Activated CD8-positive, alpha-beta T cell treated with anti-CD3 and anti-CD28 coated beads for 36 hours (primary cell): Measurements from ENCODE around the gene TM4SF18. TPM values are rescaled to one million over a fixed set of nuclear protein-coding genes. Genes with fewer than 3 reads are reported as not detected.

ENCODE experiments used
- ATAC-seq: fragments of 200-7000 bp; cut with Tn5 transposase; one replicate; pipeline ENCODE4 v1.10.0; 2021; ENCODE audit warnings: mild to moderate bottlenecking, moderate library complexity
- CTCF ChIA-PET: fragments of 350-600 bp; sonication (Branson Sonifier 250); formaldehyde crosslinking; loops from one replicate; lab custom pipeline; 2021; ENCODE audit warnings: antibody characterized with exemption; lab: Charles Lee
- POLR2A ChIA-PET: fragments of 350-600 bp; sonication (Branson Sonifier 250); formaldehyde crosslinking; loops from one replicate; lab custom pipeline; 2021; ENCODE audit warnings: antibody characterized with exemption; lab: Charles Lee
- DNase-seq: peaks from one replicate; pipeline ENCODE4 v3.0.0-alpha.2; 2020
- H3K27ac Mint-ChIP-seq: one replicate; pipeline ENCODE4 v1.8.0; 2021; ENCODE audit warnings: mild to moderate bottlenecking, mixed read lengths
- H3K27me3 Mint-ChIP-seq: one replicate; pipeline ENCODE4 v1.8.0; 2021; ENCODE audit warnings: mixed read lengths
- H3K36me3 Mint-ChIP-seq: one replicate; pipeline ENCODE4 v1.8.0; 2021; ENCODE audit warnings: low read depth, mixed read lengths
- H3K4me1 Mint-ChIP-seq: one replicate; pipeline ENCODE4 v1.8.0; 2021; ENCODE audit warnings: low read depth, mixed read lengths
- H3K4me3 Mint-ChIP-seq: one replicate; pipeline ENCODE4 v1.8.0; 2021; ENCODE audit warnings: mild to moderate bottlenecking, moderate library complexity, mixed read lengths
- H3K9me3 Mint-ChIP-seq: one replicate; pipeline ENCODE4 v1.8.0; 2021; ENCODE audit warnings: mixed read lengths
- intact Hi-C: fragments of 100-400 bp; cut with micrococcal nuclease; formaldehyde crosslinking; loops from one replicate; pipeline ENCODE4 v1.10.0; 2022
- total RNA-seq, 2 experiments: library from RNA; stranded (reverse); gene quantifications; one replicate each; pipeline ENCODE4 v1.2.3, GENCODE V29; 2021
- TF ChIP-seq, protein P1 (sequence below): fragments of 200-600 bp; IDR thresholded peaks from one replicate; pipeline ENCODE4 v1.8.0; 2022; ENCODE audit warnings: antibody characterized with exemption, mild to moderate bottlenecking

Gene TM4SF18
- total RNA-seq, 2 experiments from 2014 or later = not detected

DNA sequence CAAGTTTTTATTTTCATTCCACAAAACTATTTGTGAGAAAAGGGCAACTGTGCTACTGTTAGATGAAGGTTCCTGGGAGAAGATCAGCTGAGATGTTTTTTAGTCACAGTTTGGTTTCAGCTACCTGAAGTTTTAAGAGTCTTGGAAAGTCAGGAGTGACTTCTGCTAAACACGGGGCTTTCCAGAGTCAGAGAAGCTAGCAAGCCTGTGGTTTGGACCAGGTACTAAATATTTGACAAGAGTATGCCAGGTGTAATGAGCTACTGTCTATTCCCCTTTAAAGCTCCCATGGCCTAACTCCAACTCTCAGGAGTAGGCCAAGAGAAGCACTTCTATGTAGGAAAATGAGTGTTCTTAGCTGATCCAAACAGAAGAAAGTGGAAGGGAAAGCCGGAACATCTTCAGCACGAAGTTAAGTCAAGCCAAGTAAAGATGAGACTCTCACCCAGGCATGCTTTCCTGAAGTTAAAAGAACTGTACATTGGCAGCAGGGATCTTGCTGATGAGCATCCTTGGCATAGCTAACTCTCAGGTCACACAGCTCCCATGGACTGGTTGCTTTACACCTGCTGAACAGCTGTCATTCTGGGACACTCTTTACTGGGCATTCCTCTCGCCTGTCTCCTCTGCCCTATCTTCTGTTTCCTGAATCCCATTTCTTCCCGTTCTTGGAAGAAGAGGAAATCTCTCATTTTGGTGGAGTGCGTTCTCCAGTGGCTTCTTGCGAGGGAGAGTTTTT lies 22.5 kb downstream of the TM4SF18 start:
- H3K4me1 Mint-ChIP-seq = no peaks in the 10 kb centered on the region
- ATAC-seq (no peak), DNase-seq (no peak)
- no peak overlapping the region for H3K4me3 Mint-ChIP-seq
- ChIA-PET POLR2A (no interaction called here), CTCF (interaction anchor here (0.8 kb wide), 1 partner anchor 10 kb away, joined by 3 read pairs; no protein-coding TSS in a partner anchor)
- no peak overlapping the region for H3K27ac Mint-ChIP-seq
- peaks cover 25% of the 10 kb centered on the region for H3K27me3 Mint-ChIP-seq
- no peaks in the 10 kb centered on the region for H3K9me3 Mint-ChIP-seq
- intact Hi-C loops = no loop called here
- TF ChIP-seq, protein P1, sequence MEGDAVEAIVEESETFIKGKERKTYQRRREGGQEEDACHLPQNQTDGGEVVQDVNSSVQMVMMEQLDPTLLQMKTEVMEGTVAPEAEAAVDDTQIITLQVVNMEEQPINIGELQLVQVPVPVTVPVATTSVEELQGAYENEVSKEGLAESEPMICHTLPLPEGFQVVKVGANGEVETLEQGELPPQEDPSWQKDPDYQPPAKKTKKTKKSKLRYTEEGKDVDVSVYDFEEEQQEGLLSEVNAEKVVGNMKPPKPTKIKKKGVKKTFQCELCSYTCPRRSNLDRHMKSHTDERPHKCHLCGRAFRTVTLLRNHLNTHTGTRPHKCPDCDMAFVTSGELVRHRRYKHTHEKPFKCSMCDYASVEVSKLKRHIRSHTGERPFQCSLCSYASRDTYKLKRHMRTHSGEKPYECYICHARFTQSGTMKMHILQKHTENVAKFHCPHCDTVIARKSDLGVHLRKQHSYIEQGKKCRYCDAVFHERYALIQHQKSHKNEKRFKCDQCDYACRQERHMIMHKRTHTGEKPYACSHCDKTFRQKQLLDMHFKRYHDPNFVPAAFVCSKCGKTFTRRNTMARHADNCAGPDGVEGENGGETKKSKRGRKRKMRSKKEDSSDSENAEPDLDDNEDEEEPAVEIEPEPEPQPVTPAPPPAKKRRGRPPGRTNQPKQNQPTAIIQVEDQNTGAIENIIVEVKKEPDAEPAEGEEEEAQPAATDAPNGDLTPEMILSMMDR = no peak
- no peaks in the 10 kb centered on the region for H3K36me3 Mint-ChIP-seq

DNA sequence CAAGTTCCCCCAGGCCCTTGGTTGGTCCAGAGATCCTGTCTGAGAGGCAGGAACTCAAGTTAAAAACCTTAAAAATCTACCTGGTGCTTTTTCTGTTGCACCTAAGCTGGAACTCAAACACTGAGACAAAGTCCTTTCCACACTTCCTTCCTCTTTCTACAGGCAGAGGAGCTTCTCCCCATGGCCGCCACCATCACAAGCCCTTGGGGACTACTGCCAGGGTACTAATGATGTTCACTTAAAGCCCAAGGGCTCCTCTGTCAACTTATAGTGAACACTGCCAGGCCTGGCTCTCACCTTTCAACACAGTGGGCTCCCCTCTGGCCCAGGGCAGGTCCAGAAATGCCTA lies 26.0 kb downstream of the TM4SF18 start:
- DNase-seq = no peak
- Mint-ChIP-seq H3K27me3 (peaks cover 18% of the 10 kb centered on the region), H3K4me3 (no peak overlapping the region), H3K36me3 (no peaks in the 10 kb centered on the region), H3K4me1 (no peaks in the 10 kb centered on the region), H3K27ac (no peak overlapping the region), H3K9me3 (no peaks in the 10 kb centered on the region)
- intact Hi-C loops = no loop called here
- ChIA-PET CTCF (no interaction called here), POLR2A (no interaction called here)
- TF ChIP-seq, protein P1 = no peak
- no peak for ATAC-seq

DNA sequence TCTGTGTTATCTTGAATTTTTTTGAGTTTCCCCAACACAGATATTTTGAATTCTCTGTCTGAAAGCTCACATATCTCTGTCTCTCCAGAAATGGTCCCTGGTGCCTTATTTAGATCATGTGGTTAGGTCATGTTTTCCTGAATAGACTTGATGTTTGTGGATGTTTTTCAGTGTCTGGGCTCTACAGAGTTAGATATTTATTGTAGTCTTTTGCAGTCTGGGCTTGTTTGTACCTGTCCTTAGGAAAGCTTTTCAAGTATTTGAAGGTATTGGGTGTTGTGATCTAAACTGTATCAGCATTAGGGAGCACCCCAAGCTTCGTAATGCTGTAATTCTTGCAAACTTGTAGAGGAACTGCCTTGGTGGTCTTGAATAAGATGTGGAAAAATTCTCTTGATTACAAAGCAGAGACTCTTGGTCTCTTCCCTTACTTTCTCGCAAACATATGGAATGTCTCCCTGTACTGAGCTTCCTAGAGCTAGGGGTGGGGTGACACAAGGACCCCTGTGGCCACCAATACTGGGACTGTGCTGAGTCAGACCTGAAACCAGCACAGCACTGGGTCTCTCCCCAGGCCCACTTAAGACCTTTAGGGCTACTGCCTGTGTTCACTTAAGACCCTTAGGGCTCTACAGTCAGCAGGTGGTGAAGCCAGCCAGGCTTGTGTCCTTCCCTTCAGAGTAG lies 26.5 kb downstream of the TM4SF18 start:
- no peak for ATAC-seq
- no peaks in the 10 kb centered on the region for H3K9me3 Mint-ChIP-seq
- CTCF ChIA-PET = interaction anchor here (0.8 kb wide), 1 partner anchor 351 kb away, joined by 3 read pairs; no protein-coding TSS in a partner anchor

DNA sequence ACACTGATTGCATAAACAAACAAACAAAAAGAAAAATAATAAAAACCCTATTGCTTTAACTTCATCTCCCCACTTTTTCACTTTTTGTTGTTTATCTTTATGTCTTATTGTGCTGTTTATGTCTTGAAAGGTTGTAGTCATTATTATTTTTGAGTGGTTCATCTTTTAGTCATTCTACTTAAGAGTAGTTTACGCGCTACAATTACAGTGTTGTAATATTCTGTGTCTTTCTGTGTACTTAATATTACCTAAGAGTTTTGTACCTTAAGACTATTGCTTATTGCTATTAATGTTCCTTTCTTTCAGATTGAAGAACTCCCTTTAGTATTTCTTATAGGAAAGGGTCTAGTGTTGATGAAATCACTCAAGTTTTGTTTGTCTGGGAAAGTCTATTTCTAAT lies 28.1 kb downstream of the TM4SF18 start:
- intact Hi-C loops = no loop called here
- no peak for ATAC-seq
- TF ChIP-seq, protein P1 = no peak
- Mint-ChIP-seq H3K36me3 (no peaks in the 10 kb centered on the region), H3K4me1 (no peaks in the 10 kb centered on the region), H3K27me3 (peaks cover 18% of the 10 kb centered on the region), H3K9me3 (no peaks in the 10 kb centered on the region), H3K4me3 (no peak overlapping the region), H3K27ac (no peak overlapping the region)
- ChIA-PET CTCF (no interaction called here), POLR2A (interaction anchor here (0.6 kb wide), 1 partner anchor 1585 kb away, joined by 4 read pairs; no protein-coding TSS in a partner anchor)
- DNase-seq = no peak

More for the DNA sequence above, 26.5 kb downstream of the TM4SF18 start:
- Mint-ChIP-seq H3K27me3 (peaks cover 16% of the 10 kb centered on the region), H3K4me3 (no peak overlapping the region), H3K36me3 (no peaks in the 10 kb centered on the region), H3K27ac (no peak overlapping the region), H3K4me1 (no peaks in the 10 kb centered on the region)
- TF ChIP-seq, protein P1 = no peak
- POLR2A ChIA-PET = no interaction called here
- intact Hi-C loops = no loop called here
- no peak for DNase-seq
